Measurements from ENCODE around the gene ATP6V0A4.

DNA sequence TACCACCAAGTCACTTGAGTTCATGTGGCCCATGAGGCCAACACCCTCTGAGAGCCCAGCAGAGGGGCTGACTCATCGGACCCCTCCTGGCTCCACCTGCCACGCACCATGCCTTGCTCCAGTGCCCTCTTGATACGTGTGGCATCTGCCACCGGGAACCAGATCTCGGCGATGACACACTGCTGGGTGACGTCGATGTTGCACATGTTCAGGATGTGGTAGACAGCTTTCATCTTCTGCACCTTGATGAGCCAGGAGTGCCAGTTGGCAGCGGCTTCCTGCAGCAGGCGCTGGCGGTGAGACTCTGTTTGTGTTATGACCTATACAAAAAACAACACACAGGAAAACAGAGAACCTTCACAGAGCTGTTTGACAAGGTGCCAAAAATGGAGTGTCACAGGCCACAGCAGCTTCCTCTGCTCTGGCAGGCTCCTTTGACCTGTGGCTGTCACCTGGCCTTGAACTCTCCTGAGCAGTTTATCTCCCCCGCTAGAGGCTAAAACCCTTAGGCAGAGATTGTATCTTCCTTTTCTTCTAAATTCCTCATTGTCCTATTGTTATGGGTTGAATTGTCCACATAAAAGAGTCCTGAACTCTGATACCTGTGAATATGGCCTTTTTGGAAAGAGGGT lies 45.4 kb downstream of the ATP6V0A4 start:
- TF ChIP-seq NFIC (IDR thresholded peaks at IDR 0.05) (no peak), CREB1 (IDR thresholded peaks at IDR 0.05; ENCODE audit: low read depth) (peak; percentile 38; the same call in 1 of the 2 replicates), TAF1 (IDR thresholded peaks at IDR 0.05; ENCODE audit: low read depth) (no peak), RAD21 (IDR thresholded peaks at IDR 0.05; ENCODE audit: low read depth) (no peak), EP300 (IDR thresholded peaks at IDR 0.05; ENCODE audit: borderline replicate concordance) (peak; percentile 60; the same call in 1 of the 2 replicates)
- TF ChIP-seq, protein P1, sequence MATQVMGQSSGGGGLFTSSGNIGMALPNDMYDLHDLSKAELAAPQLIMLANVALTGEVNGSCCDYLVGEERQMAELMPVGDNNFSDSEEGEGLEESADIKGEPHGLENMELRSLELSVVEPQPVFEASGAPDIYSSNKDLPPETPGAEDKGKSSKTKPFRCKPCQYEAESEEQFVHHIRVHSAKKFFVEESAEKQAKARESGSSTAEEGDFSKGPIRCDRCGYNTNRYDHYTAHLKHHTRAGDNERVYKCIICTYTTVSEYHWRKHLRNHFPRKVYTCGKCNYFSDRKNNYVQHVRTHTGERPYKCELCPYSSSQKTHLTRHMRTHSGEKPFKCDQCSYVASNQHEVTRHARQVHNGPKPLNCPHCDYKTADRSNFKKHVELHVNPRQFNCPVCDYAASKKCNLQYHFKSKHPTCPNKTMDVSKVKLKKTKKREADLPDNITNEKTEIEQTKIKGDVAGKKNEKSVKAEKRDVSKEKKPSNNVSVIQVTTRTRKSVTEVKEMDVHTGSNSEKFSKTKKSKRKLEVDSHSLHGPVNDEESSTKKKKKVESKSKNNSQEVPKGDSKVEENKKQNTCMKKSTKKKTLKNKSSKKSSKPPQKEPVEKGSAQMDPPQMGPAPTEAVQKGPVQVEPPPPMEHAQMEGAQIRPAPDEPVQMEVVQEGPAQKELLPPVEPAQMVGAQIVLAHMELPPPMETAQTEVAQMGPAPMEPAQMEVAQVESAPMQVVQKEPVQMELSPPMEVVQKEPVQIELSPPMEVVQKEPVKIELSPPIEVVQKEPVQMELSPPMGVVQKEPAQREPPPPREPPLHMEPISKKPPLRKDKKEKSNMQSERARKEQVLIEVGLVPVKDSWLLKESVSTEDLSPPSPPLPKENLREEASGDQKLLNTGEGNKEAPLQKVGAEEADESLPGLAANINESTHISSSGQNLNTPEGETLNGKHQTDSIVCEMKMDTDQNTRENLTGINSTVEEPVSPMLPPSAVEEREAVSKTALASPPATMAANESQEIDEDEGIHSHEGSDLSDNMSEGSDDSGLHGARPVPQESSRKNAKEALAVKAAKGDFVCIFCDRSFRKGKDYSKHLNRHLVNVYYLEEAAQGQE (IDR thresholded peaks at IDR 0.05; ENCODE audit: low read depth) = no peak
- TF ChIP-seq, protein P2, sequence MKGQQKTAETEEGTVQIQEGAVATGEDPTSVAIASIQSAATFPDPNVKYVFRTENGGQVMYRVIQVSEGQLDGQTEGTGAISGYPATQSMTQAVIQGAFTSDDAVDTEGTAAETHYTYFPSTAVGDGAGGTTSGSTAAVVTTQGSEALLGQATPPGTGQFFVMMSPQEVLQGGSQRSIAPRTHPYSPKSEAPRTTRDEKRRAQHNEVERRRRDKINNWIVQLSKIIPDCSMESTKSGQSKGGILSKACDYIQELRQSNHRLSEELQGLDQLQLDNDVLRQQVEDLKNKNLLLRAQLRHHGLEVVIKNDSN (IDR thresholded peaks at IDR 0.05) = no peak
